ENCODE results near the gene ARMCX4. TPM values are rescaled to one million over a fixed set of nuclear protein-coding genes. Genes with fewer than 3 reads are reported as not detected.

ARMCX4 gene
- total RNA-seq, 2 donors from 2014 or later: 13.4 to 19.3 TPM

GRCh38 chrX:101452056-101452455 is 33.2 kb upstream of the ARMCX4 start:
- DNase-seq (ENCODE audit: low spot score) (no peak), ATAC-seq (ENCODE audit: insufficient number of reproducible peaks, low FRiP score, low read depth) (no peak)
- TF ChIP-seq CTCF (IDR thresholded peaks at IDR 0.05): no peak
- Histone ChIP-seq H3K9me3 (no peaks in the 10 kb centered on the region), H3K27ac (no peak overlapping the region), H3K27me3 (replicated peaks; ENCODE audit: insufficient read depth) (no peaks in the 10 kb centered on the region), H3K36me3 (peaks cover 9% of the 10 kb centered on the region), H3K4me3 (no peak overlapping the region), H3K4me1 (ENCODE audit: control insufficient read depth in 1 of 2, low read depth in 2 of 2) (no peaks in the 10 kb centered on the region)

- H3K36me3 ChIP-seq: no peaks in the 10 kb centered on the region
Observed at GRCh38 chrX:101460669-101461068, 24.6 kb upstream of the ARMCX4 start.

GRCh38 chrX:101462892-101463291 is 22.4 kb upstream of the ARMCX4 start:
- no peaks in the 10 kb centered on the region for H3K4me1 ChIP-seq (ENCODE audit: control insufficient read depth in 1 of 2, low read depth in 2 of 2)
- H3K9me3 ChIP-seq: no peaks in the 10 kb centered on the region
- H3K27me3 ChIP-seq (replicated peaks; ENCODE audit: insufficient read depth): no peaks in the 10 kb centered on the region
- no peaks in the 10 kb centered on the region for H3K36me3 ChIP-seq
- no peak for TF ChIP-seq CTCF (IDR thresholded peaks at IDR 0.05)
- ATAC-seq (ENCODE audit: insufficient number of reproducible peaks, low FRiP score, low read depth) (no peak), DNase-seq (ENCODE audit: low spot score) (no peak)
- H3K27ac ChIP-seq: no peak overlapping the region
- no peak overlapping the region for H3K4me3 ChIP-seq

More at GRCh38 chrX:101460669-101461068, 24.6 kb upstream of the ARMCX4 start:
- no peak for TF ChIP-seq CTCF (IDR thresholded peaks at IDR 0.05)
- DNase-seq (ENCODE audit: low spot score) (no peak), ATAC-seq (ENCODE audit: insufficient number of reproducible peaks, low FRiP score, low read depth) (no peak)
- Histone ChIP-seq H3K27me3 (replicated peaks; ENCODE audit: insufficient read depth) (no peaks in the 10 kb centered on the region), H3K9me3 (no peaks in the 10 kb centered on the region), H3K4me1 (ENCODE audit: control insufficient read depth in 1 of 2, low read depth in 2 of 2) (no peaks in the 10 kb centered on the region), H3K4me3 (no peak overlapping the region), H3K27ac (no peak overlapping the region)

GRCh38 chrX:101478366-101478765 is 6.9 kb upstream of the ARMCX4 start:
- no peak overlapping the region for H3K4me3 ChIP-seq
- no peak for TF ChIP-seq CTCF (IDR thresholded peaks at IDR 0.05)
- H3K9me3 ChIP-seq: no peaks in the 10 kb centered on the region
- no peaks in the 10 kb centered on the region for H3K27me3 ChIP-seq (replicated peaks; ENCODE audit: insufficient read depth)
- H3K36me3 ChIP-seq: no peaks in the 10 kb centered on the region
- H3K4me1 ChIP-seq (ENCODE audit: control insufficient read depth in 1 of 2, low read depth in 2 of 2): no peaks in the 10 kb centered on the region
- ATAC-seq (ENCODE audit: insufficient number of reproducible peaks, low FRiP score, low read depth) (no peak), DNase-seq (ENCODE audit: low spot score) (no peak)
- no peak overlapping the region for H3K27ac ChIP-seq

GRCh38 chrX:101482296-101482695 is 3.0 kb upstream of the ARMCX4 start:
- no peak for TF ChIP-seq CTCF (IDR thresholded peaks at IDR 0.05)
- no peak overlapping the region for H3K27ac ChIP-seq

More at GRCh38 chrX:101482296-101482695, 3.0 kb upstream of the ARMCX4 start:
- Histone ChIP-seq H3K36me3 (no peaks in the 10 kb centered on the region), H3K27me3 (replicated peaks; ENCODE audit: insufficient read depth) (no peaks in the 10 kb centered on the region), H3K4me3 (no peak overlapping the region), H3K4me1 (ENCODE audit: control insufficient read depth in 1 of 2, low read depth in 2 of 2) (no peaks in the 10 kb centered on the region), H3K9me3 (no peaks in the 10 kb centered on the region)
- DNase-seq (ENCODE audit: low spot score): no peak
- ATAC-seq (ENCODE audit: insufficient number of reproducible peaks, low FRiP score, low read depth): no peak

All from thoracic aorta (tissue), 2 donors.